H9 (cell line): ENCODE measurements around the gene MFSD6. TPM values are rescaled to one million over a fixed set of nuclear protein-coding genes. Genes with fewer than 3 reads are reported as not detected.

Source experiments
- DNase-seq: peaks from one replicate; pipeline ENCODE4 v3.0.0-alpha.2; 2017
- H2AFZ ChIP-seq: one replicate; pipeline ENCODE4 v1.6.1; 2013; ENCODE audit warnings: mild to moderate bottlenecking, low read length, control low read depth, moderate library complexity
- H2AK5ac ChIP-seq: 2 replicates; pipeline ENCODE4 v1.6.1; 2013; ENCODE audit warnings: low read length, control low read depth, mixed read lengths; ENCODE audit not compliant: insufficient read length
- H2BK120ac ChIP-seq: one replicate; pipeline ENCODE4 v1.6.1; 2013; ENCODE audit warnings: low read depth, mild to moderate bottlenecking, low read length, control low read depth, inconsistent platforms; ENCODE audit not compliant: poor library complexity, severe bottlenecking
- H2BK12ac ChIP-seq: 2 replicates; pipeline ENCODE4 v1.6.1; 2013; ENCODE audit warnings: low read length, control low read depth, mixed read lengths, low read depth; ENCODE audit not compliant: insufficient read length
- H2BK15ac ChIP-seq: 2 replicates; pipeline ENCODE4 v1.6.1; 2013; ENCODE audit warnings: low read depth, low read length, control low read depth
- H2BK20ac ChIP-seq: one replicate; pipeline ENCODE4 v1.6.1; 2013; ENCODE audit warnings: low read depth, mild to moderate bottlenecking, low read length, control low read depth, inconsistent platforms; ENCODE audit not compliant: poor library complexity, severe bottlenecking
- H2BK5ac ChIP-seq: 2 replicates; pipeline ENCODE4 v1.6.1; 2013; ENCODE audit warnings: low read length, control low read depth, mixed read lengths; ENCODE audit not compliant: insufficient read length
- H3K14ac ChIP-seq: 2 replicates; pipeline ENCODE4 v1.6.1; 2013; ENCODE audit warnings: low read length, control low read depth; ENCODE audit not compliant: insufficient read depth
- H3K18ac ChIP-seq: 2 replicates; pipeline ENCODE4 v1.6.1; 2013; ENCODE audit warnings: low read depth, mild to moderate bottlenecking, mixed read lengths, low read length, control low read depth; ENCODE audit not compliant: insufficient read length
- H3K23ac ChIP-seq: 2 replicates; pipeline ENCODE4 v1.6.1; 2013; ENCODE audit warnings: low read length, control low read depth, mixed read lengths, low read depth; ENCODE audit not compliant: insufficient read length
- H3K23me2 ChIP-seq: 2 replicates; pipeline ENCODE4 v1.6.1; 2013; ENCODE audit warnings: low read depth, mild to moderate bottlenecking, mixed read lengths, low read length, control low read depth; ENCODE audit not compliant: insufficient read length, poor library complexity, severe bottlenecking
- H3K27ac ChIP-seq: 2 replicates; pipeline ENCODE4 v1.5.1; 2013; ENCODE audit warnings: low read length, control low read depth, mixed read lengths, low read depth; ENCODE audit not compliant: insufficient read length
- H3K27me3 ChIP-seq: 2 replicates; pipeline ENCODE4 v1.6.1; 2013; ENCODE audit warnings: low read length, control low read depth, inconsistent platforms; ENCODE audit not compliant: insufficient read depth
- H3K4ac ChIP-seq: 2 replicates; pipeline ENCODE4 v1.6.1; 2013; ENCODE audit warnings: low read depth, mild to moderate bottlenecking, control low read depth, inconsistent platforms, low read length, moderate library complexity
- H3K4me1 ChIP-seq: 2 replicates; pipeline ENCODE4 v1.6.1; 2013; ENCODE audit warnings: low read length, control low read depth, inconsistent platforms; ENCODE audit not compliant: insufficient read depth
- H3K4me2 ChIP-seq: 2 replicates; pipeline ENCODE4 v1.6.1; 2013; ENCODE audit warnings: low read length, control low read depth, mixed read lengths; ENCODE audit not compliant: insufficient read length, insufficient read depth
- H3K56ac ChIP-seq: 2 replicates; pipeline ENCODE4 v1.6.1; 2013; ENCODE audit warnings: low read depth, mild to moderate bottlenecking, mixed read lengths, low read length, control low read depth; ENCODE audit not compliant: insufficient read length
- H3K79me1 ChIP-seq: 2 replicates; pipeline ENCODE4 v1.6.1; 2013; ENCODE audit warnings: low read depth, mild to moderate bottlenecking, moderate library complexity, low read length, control low read depth, inconsistent platforms; ENCODE audit not compliant: insufficient read depth, poor library complexity, severe bottlenecking
- H3K79me2 ChIP-seq: 2 replicates; pipeline ENCODE4 v1.6.1; 2013; ENCODE audit warnings: low read length, control low read depth, inconsistent platforms; ENCODE audit not compliant: insufficient read depth
- H3K9ac ChIP-seq: 2 replicates; pipeline ENCODE4 v1.6.1; 2013; ENCODE audit warnings: low read length, control low read depth, mixed read lengths; ENCODE audit not compliant: insufficient read length; ENCODE audit errors: extremely low read depth
- H3K9me3 ChIP-seq: one replicate; pipeline ENCODE4 v1.6.1; 2013; ENCODE audit warnings: low read depth, low read length, inconsistent platforms; ENCODE audit not compliant: control insufficient read depth
- H3T11ph ChIP-seq: one replicate; pipeline ENCODE4 v1.6.1; 2013; ENCODE audit warnings: mild to moderate bottlenecking, low read length, control low read depth, inconsistent platforms
- H4K20me1 ChIP-seq: one replicate; pipeline ENCODE4 v1.6.1; 2013; ENCODE audit not compliant: control insufficient read depth, insufficient read length, insufficient read depth
- H4K5ac ChIP-seq: 2 replicates; pipeline ENCODE4 v1.6.1; 2013; ENCODE audit warnings: low read depth, mild to moderate bottlenecking, mixed read lengths, low read length, control low read depth; ENCODE audit not compliant: insufficient read length
- H4K8ac ChIP-seq: replicated peaks from 2 replicates; pipeline ENCODE4 v1.6.1; 2013; ENCODE audit warnings: low read length, control low read depth, mixed read lengths, low read depth; ENCODE audit not compliant: insufficient read length
- H4K91ac ChIP-seq: 2 replicates; pipeline ENCODE4 v1.6.1; 2013; ENCODE audit warnings: low read depth, mild to moderate bottlenecking, moderate library complexity, mixed read lengths, low read length, control low read depth; ENCODE audit not compliant: insufficient read length
- H3K27ac Mint-ChIP-seq, 3 experiments: 2 replicates in 2 of 3; 3 replicates in 1 of 3; pipeline ENCODE4 v1.8.0; 2020 to 2021; ENCODE audit warnings: mixed read lengths in 3 of 3, mild to moderate bottlenecking in 1 of 3, moderate library complexity in 1 of 3
- H3K27me3 Mint-ChIP-seq: 2 replicates; pipeline ENCODE4 v1.8.0; 2021; ENCODE audit warnings: low read depth, mild to moderate bottlenecking, moderate library complexity, mixed read lengths
- H3K36me3 Mint-ChIP-seq, 3 experiments: 2 replicates in 2 of 3; 3 replicates in 1 of 3; pipeline ENCODE4 v1.8.0; 2020 to 2021; ENCODE audit warnings: low read depth in 3 of 3, mixed read lengths in 3 of 3; ENCODE audit not compliant: insufficient read depth in 1 of 3
- H3K4me1 Mint-ChIP-seq, 2 experiments: 2 replicates each; pipeline ENCODE4 v1.8.0; 2020; ENCODE audit warnings: mixed read lengths in 2 of 2
- H3K4me3 Mint-ChIP-seq, 2 experiments: 2 replicates in 1 of 2; 3 replicates in 1 of 2; pipeline ENCODE4 v1.8.0; 2020 to 2021; ENCODE audit warnings: mild to moderate bottlenecking in 2 of 2, mixed read lengths in 2 of 2, moderate library complexity in 1 of 2
- H3K9me3 Mint-ChIP-seq, 2 experiments: 2 replicates in 1 of 2; 3 replicates in 1 of 2; pipeline ENCODE4 v1.8.0; 2020; ENCODE audit warnings: mild to moderate bottlenecking in 2 of 2, mixed read lengths in 2 of 2, moderate library complexity in 1 of 2
- WGBS: extraction: QIAGEN DNeasy Blood & Tissue Kit; methylation state at CpG from one replicate; pipeline ENCODE4 v1.1.7; 2013; ENCODE audit warnings: missing lambda C conversion rate, low lambda C conversion rate, mixed read lengths; ENCODE audit not compliant: insufficient read length; ENCODE audit errors: extremely low coverage; 5-methylcytosine and 5-hydroxymethylcytosine counted together
- total RNA-seq: library from RNA; stranded (reverse); gene quantifications from 2 replicates; pipeline ENCODE4 v1.2.1, GENCODE V29; 2021
- TF ChIP-seq, protein P1 (sequence below): fragments of 200-600 bp; sonication (generic); conservative IDR thresholded peaks from 3 replicates; pipeline ENCODE4 v1.8.0; 2021; ENCODE audit warnings: antibody characterized with exemption, mild to moderate bottlenecking

MFSD6 gene
- total RNA-seq, 1 experiment from 2014 or later: 4.0 TPM

- H3K27ac ChIP-seq: no peak overlapping the region
These were observed 137.6 kb downstream of the MFSD6 start for GRCh38 chr2:190545555-190546385.

More at GRCh38 chr2:190545555-190546385, 137.6 kb downstream of the MFSD6 start:
- H4K91ac ChIP-seq: no peak overlapping the region
- no peak overlapping the region for H3T11ph ChIP-seq
- no peak overlapping the region for H4K8ac ChIP-seq
- no peak overlapping the region for H3K4ac ChIP-seq
- DNase-seq: no peak
- H3K79me1 ChIP-seq: no peaks in the 10 kb centered on the region
- H2BK20ac ChIP-seq: no peak overlapping the region
- no peaks in the 10 kb centered on the region for H3K9me3 ChIP-seq
- Mint-ChIP-seq H3K27me3 (no peaks in the 10 kb centered on the region), H3K27ac (no peak overlapping the region), H3K9me3 (peaks cover 13 to 16% of the 10 kb centered on the region in 2 experiments), H3K4me3 (no peak overlapping the region), H3K36me3 (peaks cover 2 to 13% (median 7%) of the 10 kb centered on the region in 3 experiments), H3K4me1 (no peaks in the 10 kb centered on the region)
- H2BK5ac ChIP-seq: no peak overlapping the region
- H3K56ac ChIP-seq: no peak overlapping the region
- no peaks in the 10 kb centered on the region for H3K23me2 ChIP-seq
- no peak overlapping the region for H3K9ac ChIP-seq
- H2BK120ac ChIP-seq: no peak overlapping the region
- WGBS: no CpG with 5 or more reads among the region's 5 CpGs
- no peak overlapping the region for H3K18ac ChIP-seq
- H3K4me2 ChIP-seq: no peak overlapping the region
- no peak overlapping the region for H2AK5ac ChIP-seq
- no peaks in the 10 kb centered on the region for H3K79me2 ChIP-seq
- H3K23ac ChIP-seq: no peak overlapping the region
- TF ChIP-seq, protein P1, sequence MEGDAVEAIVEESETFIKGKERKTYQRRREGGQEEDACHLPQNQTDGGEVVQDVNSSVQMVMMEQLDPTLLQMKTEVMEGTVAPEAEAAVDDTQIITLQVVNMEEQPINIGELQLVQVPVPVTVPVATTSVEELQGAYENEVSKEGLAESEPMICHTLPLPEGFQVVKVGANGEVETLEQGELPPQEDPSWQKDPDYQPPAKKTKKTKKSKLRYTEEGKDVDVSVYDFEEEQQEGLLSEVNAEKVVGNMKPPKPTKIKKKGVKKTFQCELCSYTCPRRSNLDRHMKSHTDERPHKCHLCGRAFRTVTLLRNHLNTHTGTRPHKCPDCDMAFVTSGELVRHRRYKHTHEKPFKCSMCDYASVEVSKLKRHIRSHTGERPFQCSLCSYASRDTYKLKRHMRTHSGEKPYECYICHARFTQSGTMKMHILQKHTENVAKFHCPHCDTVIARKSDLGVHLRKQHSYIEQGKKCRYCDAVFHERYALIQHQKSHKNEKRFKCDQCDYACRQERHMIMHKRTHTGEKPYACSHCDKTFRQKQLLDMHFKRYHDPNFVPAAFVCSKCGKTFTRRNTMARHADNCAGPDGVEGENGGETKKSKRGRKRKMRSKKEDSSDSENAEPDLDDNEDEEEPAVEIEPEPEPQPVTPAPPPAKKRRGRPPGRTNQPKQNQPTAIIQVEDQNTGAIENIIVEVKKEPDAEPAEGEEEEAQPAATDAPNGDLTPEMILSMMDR: no peak
- H2BK15ac ChIP-seq: no peak overlapping the region
- no peaks in the 10 kb centered on the region for H3K27me3 ChIP-seq
- no peak overlapping the region for H3K14ac ChIP-seq
- H3K4me1 ChIP-seq: no peaks in the 10 kb centered on the region
- no peak overlapping the region for H4K5ac ChIP-seq
- H4K20me1 ChIP-seq: no peaks in the 10 kb centered on the region
- H2AFZ ChIP-seq: no peak overlapping the region
- H2BK12ac ChIP-seq: no peak overlapping the region
